GM12891 (cell line): ENCODE results near the gene PRSS23.

Source experiments
- PAX5 ChIP-seq: IDR thresholded peaks from 2 replicates; pipeline ENCODE4 v1.6.1; 2011; ENCODE audit warnings: low read length, moderate library complexity, mild to moderate bottlenecking; ENCODE audit not compliant: insufficient read depth, severe bottlenecking
- POLR2A ChIP-seq: IDR thresholded peaks from 2 replicates; pipeline ENCODE4 v1.6.1; 2011; ENCODE audit warnings: low read depth, low read length, control low read depth
- POLR2AphosphoS5 ChIP-seq: IDR thresholded peaks from 2 replicates; pipeline ENCODE4 v1.6.1; 2011; ENCODE audit warnings: low read depth, low read length, control low read depth
- POU2F2 ChIP-seq: IDR thresholded peaks from 2 replicates; pipeline ENCODE4 v1.6.1; 2011; ENCODE audit warnings: low read depth, mild to moderate bottlenecking, control low read depth, low read length, moderate library complexity
- TAF1 ChIP-seq: IDR thresholded peaks from 2 replicates; pipeline ENCODE4 v1.6.1; 2011; ENCODE audit warnings: low read depth, low read length, control low read depth

DNA sequence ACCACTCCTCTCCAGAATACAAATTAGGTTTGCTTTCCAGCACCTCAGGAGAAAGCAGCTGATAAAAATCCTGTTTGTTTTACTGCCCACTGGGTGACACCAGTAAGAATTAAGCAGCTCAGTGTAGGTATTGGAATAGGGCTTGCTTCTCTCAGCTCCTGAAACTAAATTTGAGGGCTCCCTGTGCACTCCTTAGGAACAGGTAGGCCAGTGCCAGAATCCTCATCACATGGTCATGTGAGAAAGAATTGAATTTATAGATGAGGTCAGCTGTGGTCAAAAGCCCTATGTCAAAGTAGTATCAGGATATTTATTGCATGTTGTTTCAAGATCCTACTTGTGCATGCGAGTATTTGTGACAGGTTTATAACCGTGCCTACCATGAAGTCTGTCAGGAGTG lies 1.0 kb downstream of the PRSS23 start:
- TF ChIP-seq POLR2A: no peak
- TF ChIP-seq POLR2AphosphoS5: no peak
- no peak for TF ChIP-seq TAF1
- TF ChIP-seq PAX5: no peak
- TF ChIP-seq POU2F2: no peak
